MM.1S (cell line): ENCODE data around the gene KCNH8.

Source experiments
- EZH2 ChIP-seq: fragments of 300-600 bp; sonication (generic); optimal IDR thresholded peaks from 2 replicates; pipeline ENCODE3; 2017; ENCODE audit warnings: low read depth, mild to moderate bottlenecking, antibody characterized with exemption, low read length, mixed read lengths
- TF ChIP-seq, protein P1 (sequence below): fragments of 300-600 bp; sonication (generic); IDR thresholded peaks from 2 replicates; pipeline ENCODE4 v1.5.1; 2016; ENCODE audit warnings: antibody characterized with exemption, low read length, mixed read lengths

DNA sequence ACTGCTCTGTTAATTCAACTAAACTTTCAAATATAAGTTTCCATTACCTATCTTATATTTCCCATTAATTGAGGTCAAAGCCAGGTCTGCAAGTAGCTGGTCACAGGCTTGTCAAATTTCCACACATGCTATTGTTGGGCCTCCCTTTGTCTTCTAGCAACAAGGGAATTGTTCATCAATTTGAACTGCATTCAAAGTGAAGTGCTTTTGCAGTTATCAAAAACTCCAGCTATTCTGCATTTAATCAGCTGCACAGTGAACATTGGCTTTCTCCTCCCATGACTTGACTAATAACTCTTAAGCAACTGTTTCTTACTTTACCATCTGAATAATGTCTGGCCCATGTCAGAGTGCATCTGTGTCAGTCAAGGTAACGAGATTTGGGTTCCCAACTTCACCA, 198.4 kb downstream of the KCNH8 start:
- TF ChIP-seq, protein P1, sequence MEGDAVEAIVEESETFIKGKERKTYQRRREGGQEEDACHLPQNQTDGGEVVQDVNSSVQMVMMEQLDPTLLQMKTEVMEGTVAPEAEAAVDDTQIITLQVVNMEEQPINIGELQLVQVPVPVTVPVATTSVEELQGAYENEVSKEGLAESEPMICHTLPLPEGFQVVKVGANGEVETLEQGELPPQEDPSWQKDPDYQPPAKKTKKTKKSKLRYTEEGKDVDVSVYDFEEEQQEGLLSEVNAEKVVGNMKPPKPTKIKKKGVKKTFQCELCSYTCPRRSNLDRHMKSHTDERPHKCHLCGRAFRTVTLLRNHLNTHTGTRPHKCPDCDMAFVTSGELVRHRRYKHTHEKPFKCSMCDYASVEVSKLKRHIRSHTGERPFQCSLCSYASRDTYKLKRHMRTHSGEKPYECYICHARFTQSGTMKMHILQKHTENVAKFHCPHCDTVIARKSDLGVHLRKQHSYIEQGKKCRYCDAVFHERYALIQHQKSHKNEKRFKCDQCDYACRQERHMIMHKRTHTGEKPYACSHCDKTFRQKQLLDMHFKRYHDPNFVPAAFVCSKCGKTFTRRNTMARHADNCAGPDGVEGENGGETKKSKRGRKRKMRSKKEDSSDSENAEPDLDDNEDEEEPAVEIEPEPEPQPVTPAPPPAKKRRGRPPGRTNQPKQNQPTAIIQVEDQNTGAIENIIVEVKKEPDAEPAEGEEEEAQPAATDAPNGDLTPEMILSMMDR: no peak
- no peak for TF ChIP-seq EZH2
